ENCODE measurements around the gene KRTAP29-1.
"Not testable (repeated sequence)": the region's sequence is repeated elsewhere in the genome, so short reads cannot be mapped to it uniquely, and the experiment has no call there.

KRTAP29-1 gene

GRCh38 chr17:41301916-41302901 is at the start of gene KRTAP29-1:
KRTAP29-1 (minus strand) TSS chr17:41302851; CDS start chr17:41302851, 0 bp downstream.
- no peak for DNase-seq

- DNase-seq = no peak
Measured at GRCh38 chr17:41351177-41351576, 48.5 kb upstream of the KRTAP29-1 start.

- DNase-seq = not testable (repeated sequence)
Measured at GRCh38 chr17:41350381-41350878, 47.8 kb upstream of the KRTAP29-1 start, which contains the start of gene KRT33A. KRT33A (minus strand) TSS chr17:41350828; CDS start chr17:41350767, 61 bp downstream.

- DNase-seq = no peak
Measured at GRCh38 chr17:41347869-41348760, 45.5 kb upstream of the KRTAP29-1 start.

- not testable (repeated sequence) for DNase-seq
Measured at GRCh38 chr17:41346421-41346820, 43.8 kb upstream of the KRTAP29-1 start.

GRCh38 chr17:41345992-41346391 is 43.3 kb upstream of the KRTAP29-1 start:
- no peak for DNase-seq

GRCh38 chr17:41343029-41343428 is 40.4 kb upstream of the KRTAP29-1 start:
- DNase-seq = no peak

- DNase-seq = no peak
Measured at GRCh38 chr17:41340934-41341861, 38.5 kb upstream of the KRTAP29-1 start.

GRCh38 chr17:41340494-41340893 is 37.8 kb upstream of the KRTAP29-1 start:
- DNase-seq = no peak

GRCh38 chr17:41339571-41340172 is 37.0 kb upstream of the KRTAP29-1 start:
- no peak for DNase-seq

- DNase-seq = no peak
Measured at GRCh38 chr17:41338961-41339485, 36.4 kb upstream of the KRTAP29-1 start.

- no peak for DNase-seq
Measured at GRCh38 chr17:41335747-41336146, 33.1 kb upstream of the KRTAP29-1 start.

GRCh38 chr17:41334385-41335305 is 32.0 kb upstream of the KRTAP29-1 start:
- no peak for DNase-seq

- no peak for DNase-seq
Measured at GRCh38 chr17:41333836-41334235, 31.2 kb upstream of the KRTAP29-1 start.

- no peak for DNase-seq
Measured at GRCh38 chr17:41333098-41333497, 30.4 kb upstream of the KRTAP29-1 start.

- DNase-seq = no peak
Measured at GRCh38 chr17:41332239-41332638, 29.6 kb upstream of the KRTAP29-1 start.

- no peak for DNase-seq
Measured at GRCh38 chr17:41331606-41332005, 29.0 kb upstream of the KRTAP29-1 start.

- DNase-seq = no peak
Measured at GRCh38 chr17:41329279-41329948, 26.8 kb upstream of the KRTAP29-1 start.

- DNase-seq = no peak
Measured at GRCh38 chr17:41328207-41328606, 25.6 kb upstream of the KRTAP29-1 start.

All from cortex of kidney (tissue), 1 donor.